ENCODE measurements around the gene ARL4A. TPM values are rescaled to one million over a fixed set of nuclear protein-coding genes. Genes with fewer than 3 reads are reported as not detected.

The ARL4A gene
- total and polyA plus RNA-seq, 9 donors = 4.6 to 32.2 (median 10.4) TPM

GRCh38 chr7:12692035-12692434 is 4.6 kb downstream of the ARL4A start:
- no peak overlapping the region for H3K27ac ChIP-seq
- intact Hi-C loops (cut with DNase I) = no loop called here
- 82 to 97% (median 90%) methylated on average over 1 of the region's 1 CpG for WGBS, 3 donors

GRCh38 chr7:12692479-12693259 is 5.2 kb downstream of the ARL4A start:
- TF ChIP-seq EP300 (IDR thresholded peaks at IDR 0.05) (no peak), POLR2A (IDR thresholded peaks at IDR 0.05) (no peak), CTCF (IDR thresholded peaks at IDR 0.05) (no peak)
- H3K27ac ChIP-seq = no peak overlapping the region
- no peaks in the 10 kb centered on the region for H3K36me3 ChIP-seq
- no peaks in the 10 kb centered on the region for H3K9me3 ChIP-seq
- 46 to 85% (median 67%) methylated on average over 3 of the region's 3 CpGs for WGBS, 3 donors
- H3K4me3 ChIP-seq = no peak overlapping the region
- no peak for DNase-seq
- no peaks in the 10 kb centered on the region for H3K4me1 ChIP-seq (ENCODE audit: insufficient read depth)
- intact Hi-C loops (cut with DNase I) = no loop called here
- no peaks in the 10 kb centered on the region for H3K27me3 ChIP-seq

More at GRCh38 chr7:12692035-12692434, 4.6 kb downstream of the ARL4A start:
- no peak for DNase-seq
- no peaks in the 10 kb centered on the region for H3K36me3 ChIP-seq
- no peaks in the 10 kb centered on the region for H3K9me3 ChIP-seq
- no peaks in the 10 kb centered on the region for H3K27me3 ChIP-seq
- TF ChIP-seq EP300 (IDR thresholded peaks at IDR 0.05) = no peak
- TF ChIP-seq POLR2A (IDR thresholded peaks at IDR 0.05) = no peak
- no peak for TF ChIP-seq CTCF (IDR thresholded peaks at IDR 0.05)
- no peak overlapping the region for H3K4me3 ChIP-seq
- H3K4me1 ChIP-seq (ENCODE audit: insufficient read depth) = no peaks in the 10 kb centered on the region

GRCh38 chr7:12694817-12695216 is 7.4 kb downstream of the ARL4A start:
- no peak overlapping the region for H3K27ac ChIP-seq
- 28 to 73% (median 53%) methylated on average over 1 of the region's 1 CpG for WGBS, 3 donors

GRCh38 chr7:12695965-12696364 is 8.5 kb downstream of the ARL4A start:
- H3K4me3 ChIP-seq = no peak overlapping the region
- 84 to 86% (median 84%) methylated on average over 1 of the region's 1 CpG for WGBS, 3 donors
- intact Hi-C loops (cut with DNase I) = no loop called here
- DNase-seq = no peak
- H3K9me3 ChIP-seq = no peaks in the 10 kb centered on the region
- TF ChIP-seq EP300 (IDR thresholded peaks at IDR 0.05) (no peak), POLR2A (IDR thresholded peaks at IDR 0.05) (no peak), CTCF (IDR thresholded peaks at IDR 0.05) (no peak)
- H3K27ac ChIP-seq = no peak overlapping the region
- no peaks in the 10 kb centered on the region for H3K27me3 ChIP-seq
- no peaks in the 10 kb centered on the region for H3K4me1 ChIP-seq (ENCODE audit: insufficient read depth)
- no peaks in the 10 kb centered on the region for H3K36me3 ChIP-seq

More at GRCh38 chr7:12694817-12695216, 7.4 kb downstream of the ARL4A start:
- no peaks in the 10 kb centered on the region for H3K9me3 ChIP-seq
- no peak for TF ChIP-seq POLR2A (IDR thresholded peaks at IDR 0.05)
- no peak overlapping the region for H3K4me3 ChIP-seq
- intact Hi-C loops (cut with DNase I) = no loop called here
- H3K27me3 ChIP-seq = no peaks in the 10 kb centered on the region
- no peaks in the 10 kb centered on the region for H3K4me1 ChIP-seq (ENCODE audit: insufficient read depth)
- no peak for DNase-seq
- H3K36me3 ChIP-seq = no peaks in the 10 kb centered on the region

- H3K4me3 ChIP-seq = no peak overlapping the region
Measured at GRCh38 chr7:12699299-12699698, 11.9 kb downstream of the ARL4A start.

More at GRCh38 chr7:12699299-12699698, 11.9 kb downstream of the ARL4A start:
- no peaks in the 10 kb centered on the region for H3K9me3 ChIP-seq
- H3K36me3 ChIP-seq = no peaks in the 10 kb centered on the region
- H3K4me1 ChIP-seq (ENCODE audit: insufficient read depth) = no peaks in the 10 kb centered on the region
- intact Hi-C loops (cut with DNase I) = no loop called here
- WGBS, 3 donors = 96 to 98% (median 97%) methylated on average over 10 of the region's 10 CpGs
- TF ChIP-seq EP300 (IDR thresholded peaks at IDR 0.05) = no peak
- no peak for TF ChIP-seq CTCF (IDR thresholded peaks at IDR 0.05)
- TF ChIP-seq POLR2A (IDR thresholded peaks at IDR 0.05) = no peak
- H3K27me3 ChIP-seq = no peaks in the 10 kb centered on the region
- H3K27ac ChIP-seq = no peak overlapping the region
- DNase-seq = no peak
